PC-9 (cell line): ENCODE measurements around the gene MYOM1. TPM values are rescaled to one million over a fixed set of nuclear protein-coding genes. Genes with fewer than 3 reads are reported as not detected.
A peak's percentile ranks its signal among the peaks of the same experiment; 100 is the strongest.

ENCODE experiments used
- BruUV-seq: library from RNA; stranded (reverse); fragments of 400-500 nt; replicated peaks from 2 replicates; lab custom pipeline; 2021; lab: Mats Ljungman, UMichigan
- CTCF ChIA-PET: fragments of 300-600 bp; sonication (Branson Sonifier 250); formaldehyde crosslinking; loops from one replicate; lab custom pipeline; 2022; ENCODE audit warnings: antibody characterized with exemption; lab: Charles Lee
- POLR2A ChIA-PET: fragments of 300-600 bp; sonication (Branson Sonifier 250); formaldehyde crosslinking; loops from one replicate; lab custom pipeline; 2022; ENCODE audit warnings: antibody characterized with exemption; ENCODE audit not compliant: unreplicated experiment; lab: Charles Lee
- DNase-seq, 2 experiments: peaks; one replicate each; pipeline versions ENCODE4 v3.0.0 to v3.0.0-alpha.2; 2015 to 2022; ENCODE audit warnings: mixed read lengths in 1 of 2
- H2AFZ ChIP-seq: fragments of 200-600 bp; sonication (generic); 2 replicates; pipeline ENCODE4 v1.8.1; 2017; ENCODE audit warnings: antibody characterized with exemption
- H3F3A ChIP-seq: fragments of 200-600 bp; sonication (generic); 2 replicates; pipeline ENCODE4 v1.8.1; 2017; ENCODE audit warnings: antibody characterized with exemption, mild to moderate bottlenecking, low read depth; ENCODE audit not compliant: insufficient read depth
- H3K27ac ChIP-seq: fragments of 200-600 bp; sonication (generic); 2 replicates; pipeline ENCODE4 v1.6.1; 2016; ENCODE audit warnings: mixed run types
- H3K27me3 ChIP-seq: fragments of 200-600 bp; sonication (generic); 2 replicates; pipeline ENCODE4 v1.6.1; 2016; ENCODE audit warnings: low read depth, mixed run types; ENCODE audit not compliant: insufficient read depth
- H3K36me3 ChIP-seq: fragments of 200-600 bp; sonication (generic); 2 replicates; pipeline ENCODE4 v1.6.1; 2016; ENCODE audit warnings: low read depth, mixed run types
- H3K4me1 ChIP-seq: fragments of 200-600 bp; sonication (generic); replicated peaks from 2 replicates; pipeline ENCODE4 v1.6.1; 2016; ENCODE audit warnings: mixed run types; ENCODE audit not compliant: insufficient read depth
- H3K4me2 ChIP-seq: fragments of 200-600 bp; sonication (generic); 2 replicates; pipeline ENCODE4 v1.6.1; 2017; ENCODE audit warnings: mixed run types
- H3K4me3 ChIP-seq: fragments of 200-600 bp; sonication (generic); 2 replicates; pipeline ENCODE4 v1.6.1; 2016; ENCODE audit warnings: mixed run types
- H3K79me2 ChIP-seq: fragments of 200-600 bp; sonication (generic); 2 replicates; pipeline ENCODE4 v1.6.1; 2017; ENCODE audit warnings: low read depth, mixed run types
- H3K9me2 ChIP-seq: fragments of 200-600 bp; sonication (generic); 2 replicates; pipeline ENCODE4 v1.8.1; 2017; ENCODE audit warnings: mild to moderate bottlenecking; ENCODE audit not compliant: insufficient read depth
- H3K9me3 ChIP-seq: fragments of 200-600 bp; sonication (generic); 2 replicates; pipeline ENCODE4 v1.8.1; 2016; ENCODE audit warnings: low read depth; ENCODE audit not compliant: insufficient read depth
- H4K20me1 ChIP-seq: fragments of 200-600 bp; sonication (generic); 2 replicates; pipeline ENCODE4 v1.8.1; 2017; ENCODE audit not compliant: insufficient read depth
- EZH2 ChIP-seq: fragments of 200-600 bp; sonication (generic); IDR thresholded peaks from 2 replicates; pipeline ENCODE4 v1.8.0; 2017; ENCODE audit warnings: antibody characterized with exemption, low read depth
- intact Hi-C: fragments of 100-400 bp; cut with micrococcal nuclease; formaldehyde crosslinking; loops from one replicate; pipeline ENCODE4 v1.10.0; 2022; ENCODE audit not compliant: unreplicated experiment
- total RNA-seq: library from RNA; stranded (reverse); gene quantifications from 2 replicates; pipeline ENCODE4 v1.2.3, GENCODE V29; 2021
- TF ChIP-seq, protein P1 (sequence below): fragments of 200-600 bp; sonication (generic); conservative IDR thresholded peaks from 2 replicates; pipeline ENCODE4 v1.6.1; 2017; ENCODE audit warnings: mixed run types, antibody characterized with exemption, mild to moderate bottlenecking, moderate library complexity

MYOM1 gene
- total RNA-seq, 1 experiment from 2014 or later, result 1.3 TPM

DNA sequence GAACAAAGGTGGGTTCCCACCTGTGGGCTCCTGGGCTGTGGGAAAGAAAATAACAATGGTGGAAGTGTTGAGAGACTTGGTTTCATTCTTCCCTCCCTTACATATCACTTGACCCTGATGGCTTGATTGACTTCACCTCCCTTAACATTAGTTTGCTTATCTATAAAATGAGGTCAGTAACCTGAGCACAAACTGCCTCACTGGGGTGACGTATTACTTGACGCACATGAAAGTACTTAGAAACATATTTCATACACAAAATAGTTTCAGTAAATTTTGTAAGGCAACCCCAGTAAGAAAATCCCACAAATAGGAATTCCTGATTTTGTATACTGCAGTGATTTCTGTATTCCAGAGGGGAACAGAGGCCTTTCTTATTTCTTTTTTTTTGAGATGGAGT, 177.4 kb downstream of the MYOM1 start:
- CTCF ChIA-PET, result no interaction called here
- H4K20me1 ChIP-seq, result no peaks in the 10 kb centered on the region
- TF ChIP-seq EZH2, result no peak
- TF ChIP-seq, protein P1, sequence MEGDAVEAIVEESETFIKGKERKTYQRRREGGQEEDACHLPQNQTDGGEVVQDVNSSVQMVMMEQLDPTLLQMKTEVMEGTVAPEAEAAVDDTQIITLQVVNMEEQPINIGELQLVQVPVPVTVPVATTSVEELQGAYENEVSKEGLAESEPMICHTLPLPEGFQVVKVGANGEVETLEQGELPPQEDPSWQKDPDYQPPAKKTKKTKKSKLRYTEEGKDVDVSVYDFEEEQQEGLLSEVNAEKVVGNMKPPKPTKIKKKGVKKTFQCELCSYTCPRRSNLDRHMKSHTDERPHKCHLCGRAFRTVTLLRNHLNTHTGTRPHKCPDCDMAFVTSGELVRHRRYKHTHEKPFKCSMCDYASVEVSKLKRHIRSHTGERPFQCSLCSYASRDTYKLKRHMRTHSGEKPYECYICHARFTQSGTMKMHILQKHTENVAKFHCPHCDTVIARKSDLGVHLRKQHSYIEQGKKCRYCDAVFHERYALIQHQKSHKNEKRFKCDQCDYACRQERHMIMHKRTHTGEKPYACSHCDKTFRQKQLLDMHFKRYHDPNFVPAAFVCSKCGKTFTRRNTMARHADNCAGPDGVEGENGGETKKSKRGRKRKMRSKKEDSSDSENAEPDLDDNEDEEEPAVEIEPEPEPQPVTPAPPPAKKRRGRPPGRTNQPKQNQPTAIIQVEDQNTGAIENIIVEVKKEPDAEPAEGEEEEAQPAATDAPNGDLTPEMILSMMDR, result no peak
- BruUV-seq, result no TSS peak
- no peak overlapping the region for H2AFZ ChIP-seq
- no peaks in the 10 kb centered on the region for H3K79me2 ChIP-seq
- intact Hi-C loops, result no loop called here
- H3K36me3 ChIP-seq, result no peaks in the 10 kb centered on the region
- no peak overlapping the region for H3K4me3 ChIP-seq
- no peaks in the 10 kb centered on the region for H3K9me3 ChIP-seq
- H3K9me2 ChIP-seq, result no peaks in the 10 kb centered on the region
- peaks cover 36% of the 10 kb centered on the region for H3K4me1 ChIP-seq
- no peaks in the 10 kb centered on the region for H3K27me3 ChIP-seq
- POLR2A ChIA-PET, result no interaction called here
- peaks cover 15% of the 10 kb centered on the region; the same call in 1 of the 2 replicates for H3F3A ChIP-seq
- peak overlapping the region; percentile 48; the same call in 1 of the 2 replicates for H3K27ac ChIP-seq
- no peak overlapping the region for H3K4me2 ChIP-seq
- no peak for DNase-seq

DNA sequence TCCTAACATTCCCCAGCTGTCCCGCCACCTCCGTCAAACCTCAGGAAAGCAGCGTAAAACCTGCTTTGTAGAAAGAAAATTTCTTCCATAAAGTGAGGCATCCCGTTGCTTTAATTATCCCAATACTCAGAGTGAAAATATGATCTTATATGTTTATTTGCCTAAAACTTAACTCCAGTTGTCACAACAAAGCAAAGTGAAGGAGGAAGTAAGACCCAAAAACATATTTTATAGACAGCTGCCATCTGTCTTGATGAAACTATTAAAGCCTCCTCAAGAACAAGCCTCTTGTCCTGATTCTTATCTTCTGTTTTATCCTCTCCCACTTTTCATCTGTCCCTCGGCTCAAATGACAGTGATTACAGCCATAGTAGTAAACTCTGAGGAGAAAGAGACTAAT, 177.9 kb downstream of the MYOM1 start:
- Histone ChIP-seq H3K27me3 (no peaks in the 10 kb centered on the region), H2AFZ (no peak overlapping the region), H3K79me2 (no peaks in the 10 kb centered on the region), H3K36me3 (no peaks in the 10 kb centered on the region), H3K9me2 (no peaks in the 10 kb centered on the region), H3K4me3 (no peak overlapping the region), H3K27ac (peak overlapping the region; percentile 48; the same call in 1 of the 2 replicates), H3K9me3 (no peaks in the 10 kb centered on the region), H4K20me1 (no peaks in the 10 kb centered on the region), H3K4me2 (no peak overlapping the region), H3K4me1 (peaks cover 36% of the 10 kb centered on the region), H3F3A (peaks cover 19% of the 10 kb centered on the region)
- ChIA-PET CTCF (no interaction called here), POLR2A (no interaction called here)
- BruUV-seq, result no TSS peak
- TF ChIP-seq, protein P1, result no peak
- intact Hi-C loops, result no loop called here
- peak in 1 of 2 experiments; percentile 76 for DNase-seq

DNA sequence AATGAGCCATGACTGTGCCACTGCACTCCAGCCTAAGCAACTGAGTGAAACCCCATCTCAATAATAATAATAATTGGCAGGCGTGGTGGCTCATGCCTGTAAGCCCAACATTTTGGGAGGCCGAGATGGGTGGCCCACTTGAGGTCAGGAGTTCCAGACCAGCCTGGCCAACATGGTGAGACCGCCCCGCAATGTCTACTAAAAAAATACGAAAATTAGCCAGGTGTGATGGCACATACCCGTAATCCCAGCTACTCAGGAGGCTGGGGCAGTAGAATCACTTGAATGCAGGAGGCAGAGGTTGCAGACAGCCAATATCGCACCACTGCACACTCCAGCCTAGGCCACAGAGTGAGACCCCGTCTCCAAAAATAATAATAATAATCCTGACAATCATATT, 178.9 kb downstream of the MYOM1 start:
- Histone ChIP-seq H3K27me3 (no peaks in the 10 kb centered on the region), H3K9me2 (no peaks in the 10 kb centered on the region), H3K27ac (no peak overlapping the region), H3K36me3 (no peaks in the 10 kb centered on the region), H3K79me2 (no peaks in the 10 kb centered on the region), H3F3A (peaks cover 19% of the 10 kb centered on the region), H3K4me2 (no peak overlapping the region), H2AFZ (no peak overlapping the region), H4K20me1 (no peaks in the 10 kb centered on the region), H3K9me3 (no peaks in the 10 kb centered on the region), H3K4me1 (peaks cover 32% of the 10 kb centered on the region), H3K4me3 (no peak overlapping the region)
- POLR2A ChIA-PET, result interaction anchor here (0.6 kb wide), 1 partner anchor 236 kb away, joined by 26 read pairs; no protein-coding TSS in a partner anchor
- no peak for TF ChIP-seq EZH2
- TF ChIP-seq, protein P1, result no peak
- DNase-seq, result no peak
- intact Hi-C loops, result no loop called here
- no TSS peak for BruUV-seq
- CTCF ChIA-PET, result no interaction called here
